HCEC 1CT (cell line): Measurements from ENCODE around the gene SDHB.

Source experiments
- DNase-seq: peaks from one replicate; pipeline ENCODE4 v3.0.0-alpha.2; 2017

Gene SDHB

DNA sequence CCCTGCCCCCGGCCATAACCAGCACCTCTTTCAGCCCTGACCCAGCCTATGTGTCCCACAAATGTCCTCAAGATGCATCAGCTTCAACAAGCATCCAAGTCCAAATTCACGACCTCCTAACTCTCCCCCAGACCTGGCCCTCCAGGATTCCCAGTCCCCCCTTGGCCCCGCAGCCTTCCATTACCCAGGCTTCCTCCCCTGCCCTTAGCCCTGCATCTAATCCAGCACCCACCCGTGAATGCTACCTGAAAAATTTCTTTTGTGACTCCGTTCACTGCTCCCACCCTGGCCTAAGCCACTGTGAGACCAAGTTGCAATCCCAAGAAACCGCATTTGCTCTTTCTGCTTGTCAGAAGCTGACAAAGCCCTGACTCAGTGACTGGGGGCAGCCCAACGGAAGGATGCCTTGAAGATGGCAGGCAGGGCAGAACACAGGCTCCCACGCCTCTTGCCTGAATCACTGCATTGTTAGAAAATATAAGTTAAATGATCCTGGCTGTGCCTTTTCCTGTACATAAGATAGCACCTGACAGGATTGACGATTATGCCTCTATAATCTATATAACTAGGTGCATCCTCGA is 72.5 kb downstream of the SDHB start:
- peak; percentile 86 for DNase-seq

DNA sequence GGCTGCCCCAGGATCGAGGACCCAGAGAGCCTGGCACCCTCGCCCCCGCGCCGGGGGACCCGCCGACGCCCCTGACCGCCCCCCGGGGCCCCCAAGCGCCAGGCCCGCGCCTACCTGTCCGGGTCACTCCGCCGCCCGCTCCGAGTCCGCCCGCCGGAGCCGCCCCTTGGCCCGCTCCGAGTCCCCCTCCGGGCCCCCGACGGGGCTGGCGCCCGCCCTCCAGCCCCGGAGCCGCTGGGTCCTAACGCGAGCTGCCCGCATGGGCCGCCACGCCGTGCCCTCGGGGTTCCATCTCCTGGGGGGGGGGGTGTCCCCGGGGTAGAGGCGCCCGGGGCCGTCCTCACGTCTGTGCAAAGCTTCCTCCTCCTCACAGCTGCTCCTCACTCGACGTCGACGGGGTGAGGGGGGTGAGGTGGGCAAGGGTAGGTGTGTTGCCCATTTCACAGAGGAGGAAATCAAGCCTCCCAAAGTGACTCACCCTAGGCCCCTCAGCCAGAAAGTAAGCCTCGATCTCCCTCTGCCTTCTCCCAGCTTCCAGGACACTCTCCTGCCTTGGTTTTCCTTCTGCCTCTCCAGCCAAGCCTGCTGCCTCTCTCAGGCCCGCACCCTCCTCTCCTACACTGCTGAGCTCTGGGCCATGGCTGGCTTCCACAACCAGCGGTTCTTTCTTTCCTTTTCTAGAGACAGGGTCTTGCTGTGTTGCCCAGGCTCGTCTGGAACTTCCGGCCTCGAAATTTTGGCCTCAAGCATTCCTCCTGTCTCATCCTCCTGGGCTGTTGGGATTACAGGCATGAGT is 73.2 kb downstream of the SDHB start, which contains the start of gene MFAP2:
MFAP2 (minus strand) TSS at position 148 of the 796 bp plus-strand sequence. CDS start 2,347 bp downstream, outside the sequence.
- DNase-seq = no peak

DNA sequence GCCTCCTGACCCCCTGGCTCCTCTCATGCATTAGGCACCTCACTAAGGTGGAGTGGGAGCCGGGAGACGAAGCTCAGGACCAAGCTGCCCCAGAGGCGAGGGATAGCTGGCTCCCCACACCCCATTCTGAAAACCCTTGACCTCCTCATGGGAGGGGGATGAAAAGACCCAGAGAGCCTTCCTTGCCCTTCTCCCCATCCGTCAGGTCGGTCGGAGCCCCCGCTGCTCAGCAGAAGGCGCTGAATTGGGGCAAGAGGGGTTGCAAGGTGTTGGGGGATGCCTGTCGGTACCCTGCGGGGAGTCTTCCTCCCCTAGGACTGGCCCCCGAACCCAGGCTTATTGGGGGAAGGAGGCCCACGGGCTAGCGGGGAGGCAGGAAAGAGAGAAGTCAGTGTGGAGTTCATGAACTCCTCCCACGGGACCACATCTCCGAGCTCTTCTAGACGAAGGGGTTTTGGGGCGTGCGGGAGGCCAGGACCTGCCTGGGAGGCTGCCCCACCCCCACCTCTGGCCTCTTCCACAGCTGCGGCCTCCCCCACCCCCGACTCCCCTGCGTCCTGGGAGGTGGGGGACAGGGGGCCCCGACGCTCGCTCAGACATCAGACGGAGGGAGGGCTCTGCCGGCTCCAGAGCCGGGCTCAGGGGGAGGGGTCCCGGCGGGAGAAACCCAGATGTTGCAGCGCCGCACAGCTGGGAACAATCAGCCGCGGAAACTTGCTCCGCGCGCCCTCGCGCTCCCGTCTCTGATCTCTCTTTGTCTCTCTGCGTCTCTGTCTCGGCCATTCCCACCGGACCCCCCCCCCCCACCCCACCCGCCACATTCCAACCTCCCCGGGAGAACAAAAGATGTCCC is 74.1 kb downstream of the SDHB start:
- DNase-seq = no peak

DNA sequence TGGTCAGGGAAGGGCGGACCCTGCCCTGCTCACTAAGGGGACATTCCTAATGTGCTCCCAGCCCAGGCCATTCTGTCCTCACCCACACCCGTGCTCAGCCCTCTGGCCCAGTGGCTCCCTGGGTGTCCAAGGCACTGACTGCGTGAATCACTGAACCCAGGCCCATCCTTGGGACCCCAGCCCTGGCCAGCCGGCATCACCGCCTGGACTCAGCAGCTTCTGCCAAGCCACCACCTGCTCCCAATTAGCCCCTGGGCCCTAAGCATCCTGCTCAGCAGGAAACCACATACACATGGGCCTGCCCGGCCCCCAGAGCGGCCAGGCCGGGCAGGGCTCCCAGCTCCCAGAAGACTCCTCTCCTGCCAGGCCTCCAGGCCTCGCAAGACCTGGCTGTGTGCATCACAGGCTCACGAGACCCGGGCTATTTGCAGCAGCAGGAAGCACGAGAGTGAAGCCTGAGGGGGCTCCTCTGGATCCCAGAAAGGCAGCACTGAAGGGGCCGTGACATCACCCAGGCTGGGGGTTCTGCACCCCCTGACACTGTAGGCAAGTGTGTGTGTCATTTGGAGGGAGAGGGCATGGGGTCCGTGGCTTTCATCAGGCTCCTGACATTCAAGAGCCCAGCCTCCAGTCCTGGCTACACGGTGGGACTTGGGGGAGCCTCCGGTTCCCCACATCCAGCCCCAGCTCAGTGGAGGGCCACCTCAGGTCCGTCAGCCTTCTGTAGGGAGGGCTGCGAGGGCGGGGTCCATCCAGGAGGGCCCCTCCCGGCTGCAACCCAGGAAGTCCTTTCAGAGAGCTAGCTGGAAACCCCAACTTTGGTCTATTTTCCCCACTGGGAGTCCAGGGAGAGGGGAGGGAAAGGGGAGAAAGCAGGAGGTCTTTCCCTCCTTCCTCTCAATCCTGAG is 75.0 kb downstream of the SDHB start:
- DNase-seq = no peak

DNA sequence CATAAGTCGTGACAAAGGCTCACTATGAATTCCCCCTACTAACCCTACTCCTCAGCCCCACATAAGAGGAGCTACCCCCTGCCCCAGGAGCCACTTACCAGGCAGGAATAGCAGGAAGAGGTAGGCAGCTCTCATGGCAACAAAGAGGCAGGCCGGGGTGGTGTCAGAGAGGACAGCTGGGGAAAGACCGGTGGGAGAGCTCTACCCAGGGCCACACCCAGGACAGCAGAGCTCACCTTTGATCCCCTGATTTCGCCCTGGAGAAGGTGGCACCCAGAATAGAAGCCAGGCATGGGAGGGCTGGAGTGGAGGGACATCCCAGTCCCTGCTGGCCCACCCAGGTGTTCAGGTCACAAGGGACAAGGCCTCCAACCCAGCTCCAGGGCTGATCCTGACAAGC is 75.7 kb downstream of the SDHB start:
- no peak for DNase-seq

DNA sequence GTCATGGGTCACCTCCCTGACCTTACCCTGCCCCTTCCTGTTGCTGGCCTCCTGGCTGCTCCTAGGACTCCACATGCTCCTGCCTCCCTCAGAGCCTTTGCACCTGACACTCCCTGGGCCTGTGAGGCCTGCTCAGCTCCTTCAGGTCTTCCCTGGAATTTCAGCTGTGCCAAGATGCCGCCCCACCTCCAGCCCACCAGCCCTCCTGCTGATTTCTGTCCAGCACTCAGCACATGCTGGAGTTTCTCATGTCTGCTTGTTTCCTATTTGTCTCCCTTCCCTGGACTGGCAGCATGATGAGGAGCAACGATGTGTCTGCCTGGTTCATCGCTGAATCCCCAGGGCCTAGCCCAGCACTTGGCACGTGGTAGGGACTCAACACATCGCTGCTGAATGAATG is 76.5 kb downstream of the SDHB start:
- no peak for DNase-seq

DNA sequence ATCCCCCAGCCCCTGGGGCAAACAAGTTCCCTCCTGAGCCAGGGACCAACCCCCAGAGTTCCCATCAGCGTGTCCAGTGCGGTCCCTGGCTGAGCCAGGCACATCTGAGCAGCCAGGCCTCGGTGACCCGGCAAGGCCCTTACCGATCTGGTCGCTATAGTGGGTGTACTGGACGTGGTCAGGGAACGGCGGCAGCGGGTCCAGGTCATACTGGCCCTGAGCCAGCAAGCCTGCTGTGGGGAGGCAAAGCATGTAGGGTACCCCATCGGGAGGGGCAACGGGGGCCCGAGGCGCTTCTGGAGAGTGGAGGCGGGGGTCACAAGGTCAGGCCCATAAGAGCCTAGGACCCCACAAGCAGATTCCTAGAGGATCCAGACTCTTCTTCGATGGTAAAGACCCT is 76.9 kb downstream of the SDHB start:
- no peak for DNase-seq

DNA sequence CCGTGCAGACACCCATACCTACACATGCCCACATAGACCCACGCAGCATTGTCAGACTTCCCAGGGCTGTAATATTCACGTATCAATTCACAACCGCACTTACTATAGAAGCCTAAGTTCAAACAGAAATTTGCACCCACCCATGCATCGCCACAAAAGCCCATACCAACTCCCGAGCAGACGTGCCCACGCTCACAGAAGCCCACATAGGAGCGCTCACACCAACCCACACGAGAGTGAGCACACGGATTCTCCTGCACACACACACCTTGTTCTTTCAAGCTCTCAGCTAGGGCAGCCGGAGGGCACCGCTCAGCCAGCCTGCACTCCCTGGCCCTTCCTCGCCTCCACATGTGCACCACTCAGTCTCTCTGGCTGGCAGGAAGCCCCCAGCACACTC is 78.0 kb downstream of the SDHB start:
- no peak for DNase-seq

DNA sequence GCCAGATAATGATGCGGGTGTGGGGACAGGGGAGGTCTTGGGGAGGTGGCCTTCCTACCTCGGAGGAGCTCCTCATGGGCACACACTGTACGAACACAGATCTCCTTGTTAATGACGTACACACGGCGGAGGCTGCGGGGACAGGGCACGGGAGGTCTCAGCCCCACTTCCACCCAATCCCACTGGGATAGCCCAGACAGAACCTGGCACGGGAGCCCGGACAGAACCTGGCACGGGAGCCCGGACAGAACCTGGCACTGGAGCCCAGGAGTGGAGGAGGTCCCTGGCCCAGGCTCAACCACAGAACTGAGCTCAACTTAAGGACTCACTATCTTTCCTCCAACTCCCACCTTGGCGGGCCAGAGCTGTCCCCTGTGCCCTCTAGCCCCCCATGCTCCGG is 78.6 kb downstream of the SDHB start:
- no peak for DNase-seq

DNA sequence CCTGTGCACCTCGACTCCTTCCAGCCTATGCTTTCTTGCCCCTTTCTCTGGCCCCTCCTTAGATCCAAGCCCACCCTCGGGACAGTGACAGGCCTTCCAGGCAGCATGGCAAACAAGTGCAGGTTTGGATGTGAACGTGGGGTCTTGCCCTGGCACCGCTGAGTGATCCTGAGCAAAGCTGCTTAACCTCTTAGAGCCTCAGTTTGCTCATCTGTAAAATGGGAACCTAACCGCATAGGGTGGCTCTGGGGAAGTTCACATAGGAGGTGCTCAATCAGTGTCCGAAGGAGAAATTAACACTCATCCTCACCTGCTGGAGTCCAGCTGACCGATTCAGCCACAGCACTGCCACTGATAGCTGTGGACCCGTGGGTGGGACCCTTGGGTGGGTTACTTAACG is 80.6 kb downstream of the SDHB start:
- DNase-seq = no peak

DNA sequence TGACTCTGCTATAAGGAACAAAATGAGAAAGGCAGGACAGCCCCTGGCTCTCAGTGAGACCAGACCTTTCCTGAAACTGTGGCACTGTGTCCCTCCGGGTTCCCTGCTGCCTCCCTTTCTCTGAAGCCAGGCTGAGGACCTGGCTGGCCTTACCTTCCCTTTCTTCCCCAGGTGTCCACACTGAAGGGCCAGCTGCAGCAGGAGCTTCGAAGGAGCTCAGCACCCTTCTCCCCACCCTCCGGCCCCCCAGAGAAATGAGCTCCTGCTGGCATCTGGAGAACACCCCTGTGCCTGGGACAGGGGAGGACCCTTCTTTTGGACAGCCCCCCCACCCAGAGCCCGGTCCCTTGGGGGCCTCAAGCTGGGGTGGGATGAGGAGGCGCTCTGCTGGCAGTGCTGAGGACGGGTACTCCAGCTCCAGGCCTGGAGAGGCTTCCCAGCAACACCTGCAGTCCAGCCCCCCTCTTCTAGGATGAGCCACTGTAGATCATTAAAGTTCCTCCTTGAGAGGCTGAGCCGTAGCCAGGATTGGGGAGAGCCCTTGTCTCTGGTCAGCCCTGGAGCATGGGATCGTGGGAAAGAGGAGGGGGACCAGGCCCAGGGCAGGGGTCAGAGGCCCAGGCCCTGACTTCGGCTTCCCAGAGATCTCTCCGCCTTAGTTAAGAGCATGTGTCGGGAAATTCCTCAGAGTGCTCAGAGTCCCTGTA is 81.5 kb downstream of the SDHB start:
- no peak for DNase-seq

DNA sequence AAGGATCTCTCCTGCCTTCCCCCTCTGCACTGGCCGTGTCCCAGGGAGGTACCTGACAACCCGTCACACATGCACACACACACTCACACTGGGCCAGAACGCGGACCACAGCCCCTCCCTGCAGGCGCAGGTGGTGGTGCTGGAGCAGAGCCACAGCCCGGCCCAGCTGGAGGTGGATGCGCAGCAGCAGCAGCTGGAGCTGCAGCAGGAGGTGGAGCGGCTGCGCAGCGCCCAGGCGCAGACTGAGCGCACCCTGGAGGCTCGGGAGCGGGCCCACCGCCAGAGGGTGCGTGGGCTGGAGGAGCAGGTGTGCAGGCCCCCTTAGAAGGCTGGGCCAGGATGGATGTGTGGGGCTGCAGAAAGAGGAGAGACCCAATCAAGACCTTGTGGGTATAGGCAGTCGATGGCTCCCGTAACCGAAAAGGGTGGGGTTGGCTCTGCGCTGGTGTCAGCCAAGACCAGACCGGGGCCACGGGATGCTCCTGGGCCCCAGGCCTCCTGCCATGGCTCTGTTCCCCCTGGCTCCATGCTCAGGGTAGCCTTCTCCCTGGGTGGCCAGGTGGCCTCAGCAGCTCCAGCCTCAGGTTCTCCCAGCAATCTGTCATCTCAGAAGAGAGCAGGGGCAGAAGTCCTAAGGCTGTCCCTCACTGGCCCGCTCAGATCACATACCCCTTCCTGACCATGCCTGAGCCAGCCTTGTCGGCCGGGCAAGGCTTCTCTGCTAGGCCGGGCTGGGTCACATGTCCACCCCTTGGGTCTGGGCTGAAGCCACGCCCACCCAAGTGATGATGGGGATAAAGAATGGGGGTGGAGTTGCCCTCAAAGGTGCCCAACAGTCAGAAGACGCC is 82.3 kb downstream of the SDHB start:
- no peak for DNase-seq

DNA sequence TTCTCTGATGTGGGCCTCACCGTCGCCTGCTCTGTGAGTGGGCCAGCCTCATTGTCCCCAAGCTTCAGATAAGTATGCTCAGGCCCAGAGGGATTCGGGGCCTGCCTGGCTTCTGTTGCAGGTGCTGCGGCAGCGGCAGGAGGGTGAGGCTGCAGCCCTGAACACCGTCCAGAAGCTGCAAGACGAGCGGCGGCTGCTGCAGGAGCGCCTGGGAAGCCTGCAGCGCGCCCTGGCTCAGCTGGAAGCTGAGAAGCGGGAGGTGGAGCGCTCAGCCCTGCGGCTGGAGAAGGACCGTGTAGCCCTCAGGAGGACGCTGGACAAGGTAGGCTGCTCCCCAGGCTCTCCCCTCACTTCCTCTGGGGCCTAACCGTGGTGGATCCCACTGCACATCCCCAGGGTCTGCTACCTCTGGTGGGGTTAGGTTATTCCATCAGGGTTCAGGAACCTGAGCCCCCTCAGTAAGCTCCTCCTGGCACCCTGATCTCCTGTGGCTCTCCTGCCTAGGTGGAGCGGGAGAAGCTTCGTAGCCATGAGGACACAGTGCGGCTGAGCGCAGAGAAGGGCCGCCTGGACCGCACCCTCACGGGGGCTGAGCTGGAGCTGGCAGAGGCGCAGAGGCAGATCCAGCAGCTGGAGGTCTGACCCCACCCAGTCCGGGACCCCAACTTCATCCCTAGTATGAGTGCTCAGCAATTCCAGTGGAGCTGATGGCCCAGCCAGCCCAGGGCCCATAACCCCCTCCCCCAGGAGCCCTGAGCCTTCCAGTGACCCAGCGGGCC is 83.5 kb downstream of the SDHB start:
- DNase-seq = no peak

DNA sequence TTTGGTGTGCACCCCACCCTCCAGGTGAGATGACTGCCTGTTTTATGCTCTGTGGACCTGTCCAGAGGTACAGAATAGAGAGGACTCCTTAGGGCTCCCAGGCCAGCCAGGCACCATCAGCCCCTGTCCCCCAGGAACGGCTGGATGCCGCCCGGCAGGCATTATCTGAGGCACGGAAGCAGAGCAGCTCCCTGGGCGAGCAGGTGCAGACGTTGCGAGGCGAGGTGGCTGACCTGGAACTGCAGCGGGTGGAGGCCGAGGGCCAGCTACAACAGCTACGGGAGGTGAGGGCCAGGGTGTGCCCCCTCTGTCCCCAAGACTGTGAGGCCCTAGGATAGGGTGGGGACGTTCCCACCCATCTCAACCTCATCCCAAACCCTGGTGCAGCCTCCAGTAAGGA is 84.2 kb downstream of the SDHB start:
- no peak for DNase-seq

DNA sequence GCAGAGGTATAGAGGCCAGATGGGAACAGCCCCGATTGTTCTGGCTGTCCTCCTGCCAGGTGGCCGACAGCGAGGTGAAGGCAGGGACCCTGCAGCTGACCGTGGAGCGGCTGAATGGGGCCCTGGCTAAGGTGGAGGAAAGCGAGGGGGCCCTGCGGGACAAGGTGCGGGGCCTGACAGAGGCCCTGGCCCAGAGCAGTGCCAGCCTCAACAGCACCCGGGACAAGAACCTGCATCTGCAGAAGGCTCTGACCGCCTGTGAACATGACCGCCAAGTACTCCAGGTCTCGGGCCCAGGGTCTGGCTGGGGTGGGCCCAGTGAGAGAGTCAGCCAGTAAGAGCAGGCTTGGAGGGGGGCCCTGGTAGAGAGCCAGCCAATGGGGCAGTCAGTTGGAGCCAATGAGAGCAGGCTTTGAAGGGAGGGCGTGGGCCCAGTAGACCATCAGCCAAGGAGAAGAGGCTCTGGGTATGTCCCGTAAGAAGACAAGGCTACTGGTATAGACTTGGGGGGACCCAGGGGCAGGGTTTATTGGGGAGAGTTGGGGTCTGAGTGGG is 84.7 kb downstream of the SDHB start:
- DNase-seq = no peak
